Measurements from ENCODE around the gene DNASE1L1. TPM values are rescaled to one million over a fixed set of nuclear protein-coding genes. Genes with fewer than 3 reads are reported as not detected.

DNASE1L1 gene
- total RNA-seq, 1 donor from 2014 or later: 14.4 TPM

DNA sequence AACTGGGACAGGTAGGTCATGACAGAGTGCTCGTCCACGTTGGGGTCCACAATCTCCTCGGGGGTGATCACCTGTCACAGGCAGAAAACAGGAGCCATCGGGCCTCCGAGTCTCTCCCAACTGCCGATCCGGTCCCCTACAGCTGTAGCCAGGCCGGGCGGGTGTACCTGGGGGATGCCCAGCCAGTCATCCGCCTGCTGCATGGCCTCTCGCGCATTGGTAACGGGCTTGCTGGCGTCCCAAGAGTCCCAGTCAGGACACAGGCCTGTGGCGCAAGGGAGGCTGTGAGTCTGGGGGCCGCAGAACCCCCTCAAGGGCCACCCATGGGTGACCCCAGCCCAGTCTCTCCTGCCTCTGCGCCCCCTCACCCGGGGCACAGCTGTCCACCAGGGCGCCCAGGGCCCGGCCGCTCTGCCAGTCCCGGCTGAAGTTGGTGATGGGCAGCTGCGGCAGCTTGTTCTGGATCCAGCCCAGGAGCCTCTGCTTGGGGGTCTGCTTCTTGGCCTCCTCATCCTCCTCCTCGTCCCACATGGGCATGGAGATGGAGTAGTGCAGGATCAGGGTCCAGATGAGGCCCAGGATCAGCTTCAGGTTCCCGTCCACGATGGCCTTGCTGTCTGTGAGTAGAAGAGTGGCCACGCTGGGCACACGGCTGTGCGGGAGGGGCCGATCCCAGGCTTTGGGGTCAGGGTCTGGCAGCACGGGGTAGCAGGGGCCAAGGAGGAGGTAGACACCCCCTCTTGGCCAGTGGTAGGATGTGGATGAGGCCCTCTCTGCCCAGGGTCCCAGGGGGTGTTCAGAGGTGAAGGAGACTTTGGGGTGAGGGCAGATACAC, 41.4 kb downstream of the DNASE1L1 start:
- Mint-ChIP-seq H3K27ac (peak overlapping the region; percentile 61), H3K27me3 (no peaks in the 10 kb centered on the region), H3K4me3 (peak overlapping the region; percentile 68), H3K9me3 (no peaks in the 10 kb centered on the region), H3K4me1 (ENCODE audit: unreplicated experiment) (no peaks in the 10 kb centered on the region), H3K36me3 (peaks cover 3% of the 10 kb centered on the region)
- no peak for DNase-seq (ENCODE audit: extremely low spot score, unreplicated experiment)
- TF ChIP-seq CTCF (conservative IDR thresholded peaks at IDR 0.05): no peak

- no peak for TF ChIP-seq CTCF (conservative IDR thresholded peaks at IDR 0.05)
- Mint-ChIP-seq H3K9me3 (no peaks in the 10 kb centered on the region), H3K4me1 (ENCODE audit: unreplicated experiment) (no peaks in the 10 kb centered on the region), H3K27ac (no peak overlapping the region), H3K27me3 (no peaks in the 10 kb centered on the region), H3K4me3 (no peak overlapping the region), H3K36me3 (peaks cover 4% of the 10 kb centered on the region)
- DNase-seq (ENCODE audit: extremely low spot score, unreplicated experiment): no peak
Measured at GRCh38 chrX:154366666-154367055, 42.4 kb downstream of the DNASE1L1 start.

- no peaks in the 10 kb centered on the region for H3K4me1 Mint-ChIP-seq (ENCODE audit: unreplicated experiment)
- no peak overlapping the region for H3K27ac Mint-ChIP-seq
- H3K36me3 Mint-ChIP-seq: peaks cover 4% of the 10 kb centered on the region
- no peak overlapping the region for H3K4me3 Mint-ChIP-seq
- no peaks in the 10 kb centered on the region for H3K9me3 Mint-ChIP-seq
- no peak for TF ChIP-seq CTCF (conservative IDR thresholded peaks at IDR 0.05)
- DNase-seq (ENCODE audit: extremely low spot score, unreplicated experiment): no peak
- H3K27me3 Mint-ChIP-seq: no peaks in the 10 kb centered on the region
Measured at GRCh38 chrX:154365997-154366665, 42.9 kb downstream of the DNASE1L1 start.

DNA sequence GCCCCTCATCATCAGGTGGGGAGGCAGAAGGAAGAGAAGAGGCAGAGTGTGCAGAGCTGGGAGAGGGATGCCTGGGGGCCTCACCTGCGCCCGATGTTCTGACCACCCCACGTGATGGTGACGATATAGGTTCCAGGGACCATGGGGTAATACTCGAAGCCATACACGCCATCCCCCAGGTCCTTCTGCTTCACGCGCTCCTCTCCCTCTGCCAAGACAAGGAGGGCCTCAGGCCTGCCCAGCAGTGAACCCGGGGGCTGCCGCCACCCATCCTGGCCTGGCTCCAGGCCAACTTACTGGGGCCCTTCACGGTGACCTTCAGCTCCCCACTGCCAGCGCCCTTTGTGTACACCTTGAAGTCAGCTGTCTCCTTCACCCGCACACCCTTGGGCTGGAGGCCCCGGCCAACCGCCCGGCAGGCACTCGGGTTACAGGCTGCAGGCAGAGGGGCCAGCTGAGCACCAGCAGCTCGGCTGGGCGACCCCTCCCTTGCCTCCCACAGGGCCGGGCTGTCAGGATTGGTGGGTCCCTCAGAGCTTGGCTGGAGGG, 43.9 kb downstream of the DNASE1L1 start:
- Mint-ChIP-seq H3K27ac (peak overlapping the region; percentile 82), H3K4me3 (no peak overlapping the region), H3K27me3 (no peaks in the 10 kb centered on the region), H3K4me1 (ENCODE audit: unreplicated experiment) (no peaks in the 10 kb centered on the region), H3K36me3 (peaks cover 4% of the 10 kb centered on the region), H3K9me3 (no peaks in the 10 kb centered on the region)
- DNase-seq (ENCODE audit: extremely low spot score, unreplicated experiment): no peak
- no peak for TF ChIP-seq CTCF (conservative IDR thresholded peaks at IDR 0.05)

- TF ChIP-seq CTCF (conservative IDR thresholded peaks at IDR 0.05): no peak
- no peaks in the 10 kb centered on the region for H3K4me1 Mint-ChIP-seq (ENCODE audit: unreplicated experiment)
- peaks cover 4% of the 10 kb centered on the region for H3K36me3 Mint-ChIP-seq
- H3K9me3 Mint-ChIP-seq: no peaks in the 10 kb centered on the region
- H3K27me3 Mint-ChIP-seq: no peaks in the 10 kb centered on the region
- H3K27ac Mint-ChIP-seq: peak overlapping the region; percentile 83
- no peak for DNase-seq (ENCODE audit: extremely low spot score, unreplicated experiment)
- no peak overlapping the region for H3K4me3 Mint-ChIP-seq
Measured at GRCh38 chrX:154363706-154364439, 45.2 kb downstream of the DNASE1L1 start.
